HG03196 (cell line): ENCODE results near the gene DRC7.
"Not testable (repeated sequence)": the region's sequence is repeated elsewhere in the genome, so short reads cannot be mapped to it uniquely, and the experiment has no call there.

Experiments used
- ATAC-seq: cut with Tn5 transposase; IDR thresholded peaks from one replicate; pipeline ENCODE4 v1.9.1; 2021; ENCODE audit not compliant: unreplicated experiment

The DRC7 gene

DNA sequence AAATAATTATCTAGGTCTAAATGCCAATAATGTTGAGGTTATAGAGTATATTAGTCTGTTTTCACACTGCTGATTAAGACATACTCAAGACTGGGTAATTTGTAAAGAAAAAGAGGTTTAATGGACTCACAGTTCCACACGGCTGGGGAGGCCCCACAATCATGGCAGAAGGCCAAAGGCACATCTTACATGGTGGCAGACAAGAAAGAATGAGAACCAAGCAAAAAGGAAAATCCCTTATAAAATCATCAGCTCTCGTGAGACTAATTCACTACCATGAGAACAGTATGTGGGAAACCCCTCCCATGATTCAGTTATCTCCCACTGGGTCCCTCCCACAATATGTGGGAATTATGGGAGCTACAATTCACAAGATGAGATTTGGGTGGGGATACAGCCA is 38.1 kb downstream of the DRC7 start:
- ATAC-seq = no peak

DNA sequence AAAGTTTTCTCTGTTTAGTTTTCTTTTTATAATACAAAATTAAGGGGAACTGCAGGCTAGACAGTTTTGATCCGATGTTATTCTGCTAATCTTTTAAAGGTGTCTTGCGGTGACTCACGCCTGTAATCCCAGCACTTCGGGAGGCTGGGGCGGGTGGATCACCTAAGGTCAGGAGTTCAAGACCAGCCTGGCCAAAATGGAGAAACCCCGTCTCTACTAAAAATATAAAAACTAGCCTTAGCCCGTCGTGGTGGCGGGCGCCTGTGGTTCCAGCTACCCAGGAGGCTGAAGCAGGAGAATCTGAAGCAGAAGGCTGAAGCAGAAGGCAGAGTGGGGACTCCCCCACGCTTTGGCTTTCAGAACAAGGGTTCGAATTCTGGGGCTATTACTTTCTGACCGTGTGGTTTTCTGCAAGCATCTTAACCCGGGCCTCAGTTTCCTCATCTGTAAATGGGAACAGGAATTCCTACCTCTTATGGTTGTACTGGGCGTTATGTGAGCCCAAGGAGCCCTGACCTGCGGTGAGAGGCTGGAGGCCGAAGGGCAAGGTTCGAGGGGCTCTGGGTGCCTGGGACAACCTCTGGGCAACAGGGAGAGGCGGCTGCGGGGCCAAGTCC is 39.8 kb downstream of the DRC7 start:
- ATAC-seq = no peak

DNA sequence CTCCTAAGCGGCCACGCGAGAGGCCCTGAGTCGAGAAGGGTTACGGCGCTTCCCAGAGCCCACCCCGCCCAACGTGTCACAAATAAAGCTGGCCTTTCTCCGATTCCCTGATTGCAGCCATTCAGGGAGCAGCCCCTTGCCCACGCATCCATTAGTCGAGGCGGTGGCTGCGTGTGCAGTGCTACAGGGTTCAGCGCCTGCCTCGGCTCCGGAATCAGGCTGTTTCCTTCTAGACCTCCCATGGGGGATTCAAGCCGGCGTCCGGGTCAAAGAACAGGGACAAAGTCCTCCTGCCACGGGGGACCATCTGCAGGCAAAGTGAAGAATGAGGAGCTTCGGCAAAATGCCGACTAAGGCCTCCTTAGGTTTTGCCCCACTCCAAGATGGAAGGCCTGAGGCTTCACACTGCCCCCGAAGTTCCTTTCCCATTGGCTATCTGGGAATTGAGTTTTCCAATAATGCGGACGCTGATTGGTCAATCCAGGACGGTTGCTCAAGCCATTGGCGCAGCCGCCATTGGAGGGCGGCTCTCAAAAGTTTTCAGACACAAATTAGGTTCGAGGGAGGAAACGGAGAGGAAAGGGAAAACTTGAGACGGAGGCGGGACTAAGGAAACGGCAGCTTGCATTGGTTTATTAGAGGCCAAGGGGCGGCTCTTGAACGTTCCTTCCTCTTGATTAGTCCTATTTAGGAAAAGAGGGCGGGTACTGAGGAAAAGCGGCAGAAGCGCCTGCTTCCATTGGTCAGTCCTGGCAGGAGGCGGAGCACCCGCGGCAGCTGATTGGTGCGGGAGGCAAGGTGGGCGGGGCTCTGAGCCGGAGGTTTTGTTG is 40.5 kb downstream of the DRC7 start:
- peak; percentile 85 for ATAC-seq

DNA sequence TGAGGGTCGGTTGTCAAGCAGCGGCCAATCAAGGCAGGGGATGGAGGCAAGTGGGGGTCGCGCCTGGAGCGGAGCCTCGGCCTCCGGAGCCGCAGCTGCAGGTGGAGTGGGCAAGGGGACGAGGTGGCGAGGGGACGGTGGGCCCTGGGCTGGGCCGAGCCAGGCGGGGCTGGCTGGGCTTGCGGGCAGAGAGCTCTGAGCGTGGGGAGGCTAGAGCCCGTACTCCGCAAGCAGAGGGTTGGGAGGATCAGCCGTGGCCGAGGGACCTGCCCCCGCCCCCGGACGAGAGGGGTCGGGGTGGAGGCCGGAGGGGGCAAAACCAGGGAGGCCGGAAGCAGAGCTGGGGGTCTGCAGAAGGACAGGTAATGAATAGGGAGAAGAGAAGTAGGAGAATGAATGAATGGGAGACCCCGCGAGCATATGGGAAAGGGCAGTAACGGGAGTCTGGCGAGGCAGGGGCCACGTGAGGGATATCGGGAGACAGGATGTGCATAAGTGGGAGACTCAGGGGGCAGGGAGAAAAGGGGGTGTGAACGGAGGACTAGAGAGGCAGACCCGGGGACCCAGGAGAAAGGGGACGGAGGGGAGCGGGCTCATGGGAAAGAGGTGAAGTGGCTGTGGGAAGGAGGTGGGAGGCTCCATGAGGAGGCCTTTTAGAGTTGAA is 41.3 kb downstream of the DRC7 start, which contains the start of gene KATNB1:
Gene KATNB1, plus strand, starts transcription at position 16 of the 664 bp plus-strand sequence. CDS start 1,474 bp downstream, outside the sequence.
- no peak for ATAC-seq

DNA sequence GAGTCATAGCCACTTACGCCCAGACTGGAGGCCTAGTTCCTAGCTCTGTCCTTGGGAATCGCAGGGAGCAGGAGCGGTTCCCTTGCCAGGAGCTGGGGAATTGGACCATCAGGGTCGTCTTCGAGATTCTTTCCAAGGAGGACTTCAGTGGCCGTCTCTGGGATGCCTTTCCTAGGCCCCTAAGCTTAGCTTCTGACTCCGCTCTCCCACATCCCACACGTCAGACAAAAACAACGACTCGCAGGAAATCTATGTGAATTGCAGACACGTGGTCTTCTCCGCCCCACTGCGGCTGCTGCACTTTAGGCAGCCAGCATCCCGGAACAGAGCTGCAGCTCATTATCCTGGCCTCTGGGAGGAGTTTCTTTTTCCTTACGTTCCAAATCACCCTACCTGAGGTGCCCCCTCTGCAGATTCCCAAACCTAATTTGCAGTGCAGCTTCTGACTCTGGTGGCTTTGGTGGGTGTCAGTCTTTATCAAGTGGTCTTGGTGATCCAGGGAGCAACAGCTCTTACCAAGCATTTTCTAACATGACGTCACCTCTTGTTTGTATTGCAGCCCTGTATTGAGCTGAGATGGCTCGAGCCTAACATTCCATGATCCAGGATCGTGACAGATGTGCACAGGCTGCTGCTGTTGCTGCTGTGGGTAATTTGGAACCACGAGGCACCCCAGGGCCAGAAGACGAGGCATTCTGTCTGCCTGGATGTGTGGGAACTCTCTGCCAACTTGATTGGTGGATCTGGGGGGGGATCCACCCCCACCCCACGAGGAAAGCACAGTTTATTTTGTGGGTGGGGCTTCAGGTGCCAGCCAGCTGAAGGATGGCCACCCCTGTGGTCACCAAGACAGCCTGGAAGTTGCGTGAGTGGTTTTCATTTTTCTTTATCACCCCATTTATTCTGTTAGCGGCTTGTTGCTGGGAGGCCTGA is 42.1 kb downstream of the DRC7 start:
- no peak for ATAC-seq

DNA sequence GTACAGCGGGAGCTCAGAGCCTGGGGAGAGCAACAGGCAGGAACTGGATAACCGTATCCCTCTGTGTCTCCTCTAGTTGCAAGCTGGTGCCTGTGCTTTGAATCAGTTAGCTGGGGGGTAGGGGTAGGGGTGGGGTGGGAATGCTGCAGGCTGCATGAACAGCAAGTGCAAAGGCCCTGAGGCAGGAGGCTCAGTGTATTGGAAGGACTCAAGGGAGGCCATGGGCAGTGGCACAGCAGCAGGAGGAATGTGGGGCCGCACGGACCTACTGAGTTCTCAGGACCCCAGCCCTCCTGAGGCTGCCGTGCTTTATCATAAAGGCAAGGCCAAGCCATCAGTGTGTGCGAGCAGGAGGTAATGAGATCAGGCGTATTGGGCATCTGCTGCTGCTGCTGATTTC is 44.2 kb downstream of the DRC7 start:
- ATAC-seq = no peak

DNA sequence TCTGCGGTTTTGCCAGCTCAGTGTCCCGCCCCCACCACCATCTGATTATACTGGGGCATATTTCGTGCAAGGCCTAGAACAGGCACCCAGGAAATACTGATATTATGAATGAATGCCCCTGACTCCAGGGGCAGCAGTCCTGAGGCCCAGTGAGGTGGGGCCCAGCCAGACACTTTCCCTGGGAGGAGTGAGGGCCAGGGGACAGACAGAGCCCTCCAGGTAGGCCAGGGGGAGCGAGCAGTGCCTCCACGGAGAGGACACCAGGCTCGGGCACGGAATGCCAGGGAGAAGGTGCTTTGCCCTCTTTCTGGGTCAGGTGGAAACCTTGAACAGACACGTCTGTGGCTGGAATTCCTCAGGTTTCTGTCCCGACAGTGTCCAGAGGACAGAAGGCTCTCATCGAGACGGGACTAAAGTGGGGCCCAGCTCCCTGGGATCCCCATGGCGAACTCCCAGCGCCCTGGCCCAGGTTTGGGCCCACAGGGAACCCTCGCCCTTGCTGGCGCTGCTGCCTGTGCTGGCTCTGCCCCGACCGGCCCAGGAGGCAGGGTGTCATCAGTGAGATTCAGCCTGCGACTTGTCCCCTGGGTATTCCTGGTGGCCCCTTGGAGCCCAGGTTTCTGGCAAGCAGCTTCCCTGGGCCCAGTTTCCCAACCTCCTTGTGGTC is 45.3 kb downstream of the DRC7 start:
- ATAC-seq = no peak

DNA sequence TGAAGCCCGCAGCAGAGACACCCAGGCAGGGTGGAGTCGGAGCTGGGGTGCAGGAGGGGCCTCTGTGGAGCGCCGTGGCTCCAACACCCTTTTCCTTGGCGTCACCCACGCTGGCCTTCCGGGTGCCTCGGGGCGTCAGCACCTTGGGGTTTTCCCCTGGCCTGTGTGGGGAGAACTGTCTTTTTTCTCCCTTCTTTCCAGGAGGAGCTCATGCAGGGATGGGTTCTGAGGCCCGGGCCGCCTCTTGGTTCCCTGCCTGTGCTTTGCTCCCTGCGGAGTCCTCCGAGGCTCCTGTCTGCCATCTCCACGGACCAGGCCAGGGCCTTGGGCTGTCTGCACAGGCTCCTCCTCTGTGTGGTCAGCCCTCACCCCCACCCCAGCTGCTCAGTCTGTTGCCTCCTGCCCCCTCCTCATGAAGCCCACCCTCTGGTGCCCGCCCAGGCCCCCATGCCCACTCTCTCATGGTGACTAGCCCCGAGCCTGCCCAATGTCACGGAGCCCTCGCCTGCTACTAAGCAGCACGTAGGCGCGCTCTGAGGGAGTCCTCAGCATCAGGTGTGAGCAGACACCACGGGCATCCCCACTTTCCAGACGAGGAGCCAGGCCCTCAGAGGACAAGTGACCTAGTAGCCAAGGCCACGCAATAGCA is 45.9 kb downstream of the DRC7 start:
- ATAC-seq = no peak

DNA sequence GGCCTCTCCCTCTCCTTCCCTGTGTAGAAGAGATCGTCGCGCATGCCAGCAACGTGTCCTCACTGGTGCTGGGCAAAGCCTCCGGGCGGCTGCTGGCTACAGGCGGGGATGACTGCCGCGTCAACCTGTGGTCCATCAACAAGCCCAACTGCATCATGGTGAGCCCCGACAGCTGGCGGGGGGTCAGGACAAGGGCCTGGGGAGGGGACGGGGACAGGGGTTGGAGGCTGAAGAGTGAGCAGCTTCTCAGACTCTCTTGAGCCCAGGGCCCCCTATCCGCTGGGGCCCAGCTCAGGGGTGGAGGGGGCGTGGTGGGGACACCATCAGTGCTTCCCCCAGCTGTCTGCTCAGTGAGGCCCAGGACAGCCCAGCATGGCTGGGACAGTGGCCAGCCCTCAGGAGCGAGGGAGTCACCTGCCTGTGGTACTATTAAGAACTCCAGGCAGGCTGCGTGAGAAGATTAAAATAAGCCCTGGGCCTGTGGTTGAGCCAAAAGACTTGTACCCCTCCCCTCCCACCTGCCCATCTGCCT is 47.1 kb downstream of the DRC7 start:
- ATAC-seq = no peak

DNA sequence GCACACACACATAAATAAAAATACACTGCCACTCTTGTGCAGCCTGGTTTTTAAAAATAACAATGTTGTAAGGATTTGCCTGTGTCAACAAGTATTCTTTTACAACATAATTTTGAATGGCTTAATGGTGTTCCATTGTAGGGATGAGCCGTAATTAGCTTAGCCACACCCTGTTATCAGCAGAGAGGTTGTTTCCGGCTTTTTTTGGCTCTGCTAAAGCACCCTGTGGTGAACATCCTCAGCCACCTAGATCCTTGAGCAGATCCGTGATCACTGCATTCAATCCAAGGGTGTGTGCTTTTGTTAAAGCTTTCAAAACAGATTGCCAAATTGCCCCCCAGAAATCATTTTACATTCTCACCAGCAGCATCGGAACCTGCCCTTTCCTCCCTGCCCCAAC is 47.9 kb downstream of the DRC7 start:
- no peak for ATAC-seq

DNA sequence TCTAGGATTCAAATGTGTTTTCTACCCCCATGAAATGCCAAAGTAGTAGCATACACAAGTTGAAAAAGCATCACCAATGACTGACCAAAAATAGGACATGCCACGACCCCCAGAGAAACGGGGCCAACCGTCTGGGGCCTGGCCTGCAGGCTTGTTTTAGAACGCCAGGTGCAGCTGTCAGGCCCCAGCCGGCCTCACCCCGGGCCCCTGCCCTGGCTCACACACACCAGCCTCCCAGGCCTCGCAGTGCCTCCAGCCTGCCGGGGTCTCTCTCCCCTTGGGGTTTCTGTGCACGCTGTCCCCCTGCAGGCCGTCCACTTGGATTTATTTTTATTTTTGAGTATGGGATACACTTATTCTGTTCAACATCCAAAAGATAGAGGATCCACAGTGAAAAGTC is 48.9 kb downstream of the DRC7 start:
- ATAC-seq = no peak

DNA sequence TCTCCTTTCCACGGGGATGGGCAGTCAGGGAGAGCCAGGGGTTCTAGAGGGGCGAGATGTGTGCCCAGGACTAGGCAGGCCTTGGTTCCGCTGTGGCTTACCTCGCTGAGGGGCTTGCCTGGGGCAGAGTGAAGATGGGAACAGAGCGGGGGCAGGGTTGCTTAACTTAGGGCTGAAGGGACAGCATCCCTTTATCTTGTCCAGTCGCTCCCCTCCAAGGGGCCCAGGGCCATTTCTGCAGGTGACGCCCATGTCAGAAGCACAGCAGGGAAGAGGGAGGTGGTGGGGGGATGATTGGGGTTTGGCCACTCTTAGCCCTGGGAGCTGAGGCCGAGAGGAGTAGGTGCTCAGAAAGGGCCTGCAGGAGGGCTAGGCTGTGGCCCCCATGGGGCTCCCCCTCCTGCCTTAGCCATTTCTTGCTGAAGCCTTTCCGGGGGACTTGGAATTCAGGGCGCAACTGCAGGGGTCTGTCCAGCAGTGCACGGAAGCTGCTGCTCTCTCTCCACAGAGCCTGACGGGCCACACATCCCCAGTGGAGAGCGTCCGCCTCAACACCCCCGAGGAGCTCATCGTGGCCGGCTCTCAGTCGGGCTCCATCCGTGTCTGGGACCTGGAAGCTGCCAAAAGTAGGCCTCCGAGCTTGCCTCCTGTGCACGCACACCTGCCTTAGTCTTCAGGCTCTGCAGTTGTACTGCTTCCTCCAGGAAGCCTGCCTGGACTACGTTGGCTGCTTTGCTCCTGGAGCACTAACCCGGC is 49.5 kb downstream of the DRC7 start:
- ATAC-seq = no peak

DNA sequence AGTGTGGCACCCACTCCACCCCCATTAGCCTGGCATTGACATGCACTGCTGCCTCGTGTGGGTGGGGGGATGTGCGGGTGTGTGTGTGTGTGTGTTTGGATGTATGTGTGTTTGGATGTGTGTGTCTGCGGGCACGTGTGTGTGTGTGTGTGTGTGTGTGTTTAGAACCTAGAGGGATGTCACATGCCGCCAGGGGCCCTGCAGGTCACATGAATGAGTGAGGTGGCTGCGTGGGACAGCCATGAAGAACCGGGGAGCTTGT is 50.0 kb downstream of the DRC7 start:
- ATAC-seq = no peak

DNA sequence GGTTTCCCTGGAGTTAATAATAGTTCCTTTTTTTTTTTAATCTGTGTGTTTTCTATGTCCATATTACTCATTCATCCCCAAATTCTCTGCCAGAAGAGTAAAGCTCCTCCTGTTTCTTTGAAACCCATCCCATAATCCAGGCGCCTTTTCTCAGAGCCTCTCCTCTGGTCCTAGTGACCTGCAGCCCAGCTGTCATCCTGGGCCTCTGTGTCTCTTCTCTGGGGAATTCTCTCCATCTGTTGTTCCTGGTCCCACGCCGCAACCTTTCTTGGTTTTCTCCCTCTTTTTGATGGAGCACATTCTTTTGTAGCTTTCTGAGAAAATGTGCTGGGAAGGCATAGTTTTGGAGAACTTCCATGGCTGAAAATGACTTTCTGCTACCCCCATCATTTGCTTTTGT is 51.2 kb downstream of the DRC7 start:
- no peak for ATAC-seq

DNA sequence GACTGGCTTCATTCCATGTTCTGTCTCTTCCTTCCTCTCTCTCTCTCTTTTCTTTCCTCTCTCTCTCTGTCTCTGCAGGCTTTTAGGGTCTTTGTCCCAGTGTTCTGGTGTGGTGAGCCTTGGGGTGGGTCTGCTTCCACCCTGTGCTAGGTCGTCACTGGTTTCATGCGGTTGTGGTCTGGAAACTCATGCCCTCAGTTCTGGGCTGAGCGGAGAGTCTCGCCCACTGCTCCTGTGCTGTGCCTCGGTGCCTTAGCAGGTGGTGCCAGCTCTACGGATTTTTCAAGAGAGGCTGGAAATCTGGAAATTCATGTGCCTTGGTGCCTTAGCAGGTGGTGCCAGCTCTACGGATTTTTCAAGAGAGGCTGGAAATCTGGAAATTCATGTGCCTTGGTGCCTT is 51.7 kb downstream of the DRC7 start:
- ATAC-seq = not testable (repeated sequence)

DNA sequence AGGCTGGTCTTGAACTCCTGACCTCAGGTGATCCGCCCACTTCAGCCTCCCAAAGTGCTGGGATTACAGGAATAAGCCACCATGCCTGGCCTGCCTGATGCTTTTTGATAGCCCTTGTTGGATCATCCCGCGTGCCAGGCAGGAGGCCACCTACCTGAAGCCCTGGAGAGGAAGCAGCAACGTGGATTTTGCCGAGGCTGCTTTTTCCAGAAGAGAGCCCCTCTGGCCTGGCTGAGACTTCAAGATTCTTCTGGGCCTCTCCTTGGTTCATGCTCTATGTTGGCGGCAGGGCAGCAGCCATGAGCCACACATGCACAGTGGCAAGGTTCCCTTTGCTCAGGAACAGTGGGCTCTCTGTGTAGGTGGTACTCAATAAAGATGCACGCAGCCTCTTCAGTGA is 52.5 kb downstream of the DRC7 start:
- no peak for ATAC-seq

DNA sequence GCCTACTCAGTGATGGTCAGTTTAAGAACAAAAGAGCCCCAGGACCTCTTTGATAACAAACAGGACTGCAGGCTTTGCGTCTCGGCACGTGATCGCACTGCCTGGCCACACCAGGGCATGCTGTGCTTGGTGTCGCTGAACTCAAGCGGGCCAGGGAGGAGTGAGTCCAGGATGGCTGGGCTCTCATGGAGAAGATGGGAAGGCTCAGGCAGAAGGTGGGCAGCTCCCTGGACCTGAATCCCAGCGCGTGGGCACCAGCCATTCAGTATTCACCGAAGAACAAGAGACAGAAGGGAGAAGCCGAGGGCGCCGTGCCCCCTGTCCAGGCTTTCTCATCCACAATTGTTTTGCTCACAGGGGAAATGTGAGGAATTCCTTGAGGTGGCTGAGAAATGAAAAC is 52.9 kb downstream of the DRC7 start:
- ATAC-seq = no peak

DNA sequence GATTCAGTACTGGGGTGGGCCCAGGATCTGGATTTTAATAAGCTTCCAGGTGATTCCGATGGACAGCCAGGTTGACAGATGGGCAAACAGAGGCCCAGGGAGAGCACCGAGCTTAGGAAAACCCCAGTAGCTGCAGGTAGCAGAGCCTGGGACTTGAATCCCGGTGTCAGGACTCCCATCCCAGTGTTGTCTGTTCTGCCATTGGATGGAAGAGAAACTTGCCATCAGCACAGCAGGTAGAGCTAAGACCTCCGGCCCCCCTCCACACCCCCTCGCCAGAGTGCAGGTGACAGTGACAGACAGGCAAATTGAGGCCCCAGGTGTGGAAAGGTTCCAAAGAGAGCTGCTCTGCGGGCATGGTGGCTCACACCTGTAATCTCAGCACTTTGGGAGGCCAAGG is 53.4 kb downstream of the DRC7 start:
- ATAC-seq = no peak

DNA sequence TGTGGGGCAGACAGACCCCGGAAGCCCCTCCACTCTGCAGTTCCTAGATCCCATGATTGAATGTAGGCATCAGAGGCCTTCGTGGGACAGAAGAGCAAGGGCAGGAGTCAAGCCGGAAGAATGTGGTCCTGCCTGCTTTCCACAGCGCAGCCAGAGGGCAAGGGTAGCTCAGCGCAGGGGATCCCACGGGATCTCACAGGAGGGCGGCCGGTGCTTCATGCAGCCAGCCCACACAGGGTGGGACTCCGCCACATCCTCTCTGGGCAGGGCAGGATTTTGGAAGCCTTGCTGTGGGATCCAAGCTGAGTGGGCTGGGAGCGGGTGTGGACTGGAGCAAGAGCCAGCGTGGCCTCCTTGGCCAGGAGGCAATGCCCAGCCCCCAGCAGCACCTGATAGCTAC is 54.0 kb downstream of the DRC7 start:
- no peak for ATAC-seq
